ENCODE data around the gene EPN2.
A peak's percentile ranks its signal among the peaks of the same experiment; 100 is the strongest.

The EPN2 gene

DNA sequence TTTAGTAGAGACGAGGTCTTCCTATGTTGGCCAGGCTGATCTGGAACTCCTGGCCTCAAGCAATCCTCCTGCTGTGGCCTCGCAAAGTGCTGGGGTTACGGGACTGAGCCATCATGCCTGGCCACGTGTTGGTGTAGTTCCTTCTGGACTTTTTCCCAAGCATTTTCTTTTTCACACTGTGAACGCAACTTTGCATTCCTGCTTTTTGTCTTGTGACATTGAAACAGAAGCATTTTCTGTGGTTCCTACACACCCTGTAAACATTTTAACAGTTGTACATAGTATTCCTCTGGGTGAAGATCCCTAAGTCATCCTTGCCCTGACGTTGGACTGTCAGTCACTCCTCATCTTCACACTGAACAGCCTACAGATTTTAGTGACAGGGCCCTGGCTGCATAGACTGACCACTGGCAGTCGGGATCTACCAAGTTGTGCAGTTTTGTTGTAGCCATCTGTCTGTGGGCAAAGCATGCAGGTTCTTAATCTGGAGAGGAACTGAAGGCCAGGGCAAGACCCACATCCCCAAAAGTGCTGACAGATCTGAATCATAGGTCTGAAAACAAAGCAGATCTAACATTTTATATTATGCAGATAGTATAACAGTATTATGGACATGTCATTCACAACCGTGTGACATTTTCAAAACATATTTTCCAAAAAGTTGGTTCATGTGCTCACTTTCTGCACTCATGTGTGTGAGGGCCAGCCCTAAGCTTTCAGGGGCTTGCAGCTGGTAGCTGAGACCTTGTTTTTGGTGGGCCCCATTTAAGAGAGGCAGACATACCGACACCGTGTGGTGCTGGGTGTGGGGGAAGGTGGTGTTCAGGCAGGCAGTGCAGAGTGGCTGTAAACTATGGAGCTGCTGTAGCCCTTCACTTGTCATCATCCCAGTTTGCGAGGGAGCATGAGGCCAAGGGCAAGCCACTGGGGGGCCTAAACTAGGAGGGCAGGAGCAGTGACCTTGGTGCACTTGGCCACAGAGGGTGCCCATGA is 59.9 kb downstream of the EPN2 start:
- H3K9me3 Mint-ChIP-seq: no peaks in the 10 kb centered on the region
- ATAC-seq (replicated peaks) (no peak), DNase-seq (no peak)
- H3K4me3 Mint-ChIP-seq: no peak overlapping the region
- no peaks in the 10 kb centered on the region for H3K4me1 Mint-ChIP-seq (ENCODE audit: low read depth in 2 of 2)
- H3K36me3 Mint-ChIP-seq (ENCODE audit: insufficient read depth): peaks cover 5% of the 10 kb centered on the region
- H3K27me3 Mint-ChIP-seq: no peaks in the 10 kb centered on the region
- no peak overlapping the region for H3K27ac Mint-ChIP-seq

GRCh38 chr17:19298569-19299213 is 61.5 kb downstream of the EPN2 start:
- no peak overlapping the region for H3K27ac Mint-ChIP-seq
- no peaks in the 10 kb centered on the region for H3K27me3 Mint-ChIP-seq
- H3K4me3 Mint-ChIP-seq: no peak overlapping the region

GRCh38 chr17:19299214-19299747 is 62.1 kb downstream of the EPN2 start:
- no peaks in the 10 kb centered on the region for H3K9me3 Mint-ChIP-seq
- H3K27me3 Mint-ChIP-seq: no peaks in the 10 kb centered on the region
- no peak overlapping the region for H3K4me3 Mint-ChIP-seq
- no peak overlapping the region for H3K27ac Mint-ChIP-seq
- no peak for DNase-seq
- no peaks in the 10 kb centered on the region for H3K36me3 Mint-ChIP-seq (ENCODE audit: insufficient read depth)
- no peaks in the 10 kb centered on the region for H3K4me1 Mint-ChIP-seq (ENCODE audit: low read depth in 2 of 2)
- ATAC-seq (replicated peaks): no peak

More at GRCh38 chr17:19298569-19299213, 61.5 kb downstream of the EPN2 start:
- H3K4me1 Mint-ChIP-seq (ENCODE audit: low read depth in 2 of 2): no peaks in the 10 kb centered on the region
- H3K36me3 Mint-ChIP-seq (ENCODE audit: insufficient read depth): no peaks in the 10 kb centered on the region
- ATAC-seq (replicated peaks) (no peak), DNase-seq (no peak)
- H3K9me3 Mint-ChIP-seq: no peaks in the 10 kb centered on the region

DNA sequence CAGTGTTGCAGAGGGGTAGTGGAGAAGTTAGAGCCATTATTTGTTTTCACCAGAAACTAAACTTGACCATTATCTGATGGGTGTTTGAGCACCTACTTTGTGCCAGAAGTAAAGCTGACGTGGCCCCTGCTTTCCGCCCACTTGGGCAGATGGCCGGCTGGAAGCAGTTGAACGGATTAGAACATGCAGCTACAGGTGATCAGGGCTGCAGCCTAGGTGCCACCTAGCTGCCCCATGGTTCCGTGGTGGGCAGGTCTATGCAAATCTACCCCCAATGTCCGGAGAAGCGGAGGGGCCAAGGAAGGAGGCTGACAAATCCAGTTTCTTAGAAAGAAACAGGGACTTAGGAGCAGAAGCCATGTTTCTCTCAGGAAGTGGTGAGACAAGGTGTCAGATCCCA is 62.7 kb downstream of the EPN2 start:
- DNase-seq (no peak), ATAC-seq (replicated peaks) (no peak)
- H3K27ac Mint-ChIP-seq: no peak overlapping the region
- H3K4me1 Mint-ChIP-seq (ENCODE audit: low read depth in 2 of 2): no peaks in the 10 kb centered on the region
- no peak overlapping the region for H3K4me3 Mint-ChIP-seq
- no peaks in the 10 kb centered on the region for H3K36me3 Mint-ChIP-seq (ENCODE audit: insufficient read depth)
- H3K27me3 Mint-ChIP-seq: no peaks in the 10 kb centered on the region
- H3K9me3 Mint-ChIP-seq: no peaks in the 10 kb centered on the region

- Mint-ChIP-seq H3K27ac (no peak overlapping the region), H3K36me3 (ENCODE audit: insufficient read depth) (no peaks in the 10 kb centered on the region), H3K27me3 (no peaks in the 10 kb centered on the region), H3K4me3 (no peak overlapping the region), H3K4me1 (ENCODE audit: low read depth in 2 of 2) (peaks cover 5 to 6% of the 10 kb centered on the region in 2 donors), H3K9me3 (no peaks in the 10 kb centered on the region)
- ATAC-seq (replicated peaks) (no peak), DNase-seq (no peak)
Measured at GRCh38 chr17:19301274-19301951, 64.2 kb downstream of the EPN2 start.

- H3K36me3 Mint-ChIP-seq (ENCODE audit: insufficient read depth): no peaks in the 10 kb centered on the region
- no peak overlapping the region for H3K4me3 Mint-ChIP-seq
- ATAC-seq (replicated peaks) (no peak), DNase-seq (no peak)
- no peaks in the 10 kb centered on the region for H3K27me3 Mint-ChIP-seq
- no peaks in the 10 kb centered on the region for H3K9me3 Mint-ChIP-seq
- no peak overlapping the region for H3K27ac Mint-ChIP-seq
- peaks cover 10 to 12% of the 10 kb centered on the region in 2 donors for H3K4me1 Mint-ChIP-seq (ENCODE audit: low read depth in 2 of 2)
Measured at GRCh38 chr17:19301973-19302372, 64.8 kb downstream of the EPN2 start.

DNA sequence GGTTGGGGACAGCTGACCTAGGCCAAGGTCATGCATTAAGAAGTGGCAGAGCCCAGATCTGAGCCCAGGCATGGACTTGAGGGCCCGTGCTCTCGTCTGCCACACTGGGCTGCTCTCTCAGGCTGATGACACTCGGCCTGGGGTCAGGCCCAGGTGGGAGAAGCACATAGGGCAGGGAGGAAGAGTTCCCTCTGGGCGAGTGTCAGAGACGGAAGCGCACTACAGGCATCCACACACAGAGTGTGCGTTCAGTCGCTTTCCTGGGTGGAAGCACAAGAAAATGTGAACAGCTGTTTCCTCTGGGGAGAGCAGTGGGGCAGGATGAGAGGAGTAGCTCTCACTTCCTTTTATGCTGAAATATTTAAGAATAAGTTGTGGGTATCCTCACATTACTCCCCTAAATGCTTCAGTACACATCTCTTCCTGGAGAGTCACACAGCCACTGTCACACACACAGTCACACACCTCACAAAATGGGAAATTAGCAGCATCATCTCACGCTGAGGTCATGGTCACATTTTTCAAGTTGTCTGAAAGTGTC is 65.7 kb downstream of the EPN2 start:
- H3K27ac Mint-ChIP-seq: no peak overlapping the region
- ATAC-seq (replicated peaks) (no peak), DNase-seq (no peak)
- peaks cover 12 to 13% of the 10 kb centered on the region in 2 donors for H3K4me1 Mint-ChIP-seq (ENCODE audit: low read depth in 2 of 2)
- H3K4me3 Mint-ChIP-seq: no peak overlapping the region
- H3K27me3 Mint-ChIP-seq: no peaks in the 10 kb centered on the region
- H3K36me3 Mint-ChIP-seq (ENCODE audit: insufficient read depth): no peaks in the 10 kb centered on the region
- H3K9me3 Mint-ChIP-seq: no peaks in the 10 kb centered on the region

DNA sequence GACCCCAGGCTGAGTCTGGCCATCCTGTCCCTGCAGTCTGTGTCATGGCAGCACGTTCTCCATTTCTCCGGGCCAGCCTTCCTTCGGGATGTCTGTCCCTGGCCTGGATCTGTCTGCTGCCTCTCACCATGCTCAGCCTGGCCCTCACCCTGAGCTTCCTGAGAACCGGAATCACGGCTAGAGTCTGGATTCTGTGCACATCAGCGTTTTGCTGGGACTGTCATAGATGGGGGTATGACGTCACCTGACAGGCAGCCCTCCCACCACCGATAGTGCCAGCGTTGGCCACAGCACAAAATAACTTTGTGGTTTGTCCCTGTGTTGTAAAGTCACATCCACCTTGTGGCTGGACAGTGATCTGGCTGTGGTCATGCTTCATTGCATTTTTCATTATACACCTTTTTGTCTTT is 66.2 kb downstream of the EPN2 start:
- peaks cover 12 to 13% of the 10 kb centered on the region in 2 donors for H3K4me1 Mint-ChIP-seq (ENCODE audit: low read depth in 2 of 2)
- H3K4me3 Mint-ChIP-seq: no peak overlapping the region
- H3K27ac Mint-ChIP-seq: no peak overlapping the region
- no peaks in the 10 kb centered on the region for H3K36me3 Mint-ChIP-seq (ENCODE audit: insufficient read depth)
- no peaks in the 10 kb centered on the region for H3K9me3 Mint-ChIP-seq
- DNase-seq (no peak), ATAC-seq (replicated peaks) (no peak)
- no peaks in the 10 kb centered on the region for H3K27me3 Mint-ChIP-seq

GRCh38 chr17:19304209-19304608 is 67.0 kb downstream of the EPN2 start:
- no peaks in the 10 kb centered on the region for H3K36me3 Mint-ChIP-seq (ENCODE audit: insufficient read depth)
- ATAC-seq (replicated peaks) (peak; percentile 15), DNase-seq (no peak)
- H3K4me1 Mint-ChIP-seq (ENCODE audit: low read depth in 2 of 2): peaks cover 12 to 13% of the 10 kb centered on the region in 2 donors
- H3K4me3 Mint-ChIP-seq: no peak overlapping the region
- H3K9me3 Mint-ChIP-seq: no peaks in the 10 kb centered on the region
- no peaks in the 10 kb centered on the region for H3K27me3 Mint-ChIP-seq
- H3K27ac Mint-ChIP-seq: no peak overlapping the region

GRCh38 chr17:19304751-19305150 is 67.6 kb downstream of the EPN2 start:
- no peak for ATAC-seq (replicated peaks)
- Mint-ChIP-seq H3K9me3 (no peaks in the 10 kb centered on the region), H3K27me3 (no peaks in the 10 kb centered on the region), H3K36me3 (ENCODE audit: insufficient read depth) (no peaks in the 10 kb centered on the region), H3K27ac (peak overlapping the region in 1 of 2 donors; percentile 24), H3K4me1 (ENCODE audit: low read depth in 2 of 2) (peaks cover 12 to 13% of the 10 kb centered on the region in 2 donors), H3K4me3 (no peak overlapping the region)
- no peak for DNase-seq

- Mint-ChIP-seq H3K27ac (peak overlapping the region; percentile 24 to 60), H3K4me3 (no peak overlapping the region), H3K27me3 (no peaks in the 10 kb centered on the region), H3K36me3 (ENCODE audit: insufficient read depth) (no peaks in the 10 kb centered on the region), H3K4me1 (ENCODE audit: low read depth in 2 of 2) (peaks cover 12 to 13% of the 10 kb centered on the region in 2 donors), H3K9me3 (no peaks in the 10 kb centered on the region)
- ATAC-seq (replicated peaks) (no peak), DNase-seq (no peak)
Measured at GRCh38 chr17:19305256-19305655, 68.1 kb downstream of the EPN2 start.

- H3K36me3 Mint-ChIP-seq (ENCODE audit: insufficient read depth): no peaks in the 10 kb centered on the region
- ATAC-seq (replicated peaks) (no peak), DNase-seq (no peak)
- no peaks in the 10 kb centered on the region for H3K9me3 Mint-ChIP-seq
- H3K27ac Mint-ChIP-seq: peak overlapping the region; percentile 24 to 60
- no peak overlapping the region for H3K4me3 Mint-ChIP-seq
- no peaks in the 10 kb centered on the region for H3K27me3 Mint-ChIP-seq
- peaks cover 12 to 13% of the 10 kb centered on the region in 2 donors for H3K4me1 Mint-ChIP-seq (ENCODE audit: low read depth in 2 of 2)
Measured at GRCh38 chr17:19305761-19306159, 68.6 kb downstream of the EPN2 start.

Data from effector memory CD8-positive, alpha-beta T cell (primary cell).